Fibroblast of mammary gland (primary cell): ENCODE measurements around the gene TMED3.
A peak's percentile ranks its signal among the peaks of the same experiment; 100 is the strongest.

Source experiments
- DNase-seq: peaks from one replicate; pipeline ENCODE4 v3.0.0-alpha.2; 2010; ENCODE audit warnings: low read depth
- H3K4me3 ChIP-seq: 2 replicates; pipeline ENCODE4 v1.5.1; 2011; ENCODE audit warnings: low read depth, mild to moderate bottlenecking, low read length, moderate library complexity; ENCODE audit not compliant: control insufficient read depth
- CTCF ChIP-seq: conservative IDR thresholded peaks from 2 replicates; pipeline ENCODE4 v1.5.1; 2011; ENCODE audit warnings: low read depth, low read length, inconsistent platforms; ENCODE audit not compliant: control insufficient read depth, insufficient read depth

TMED3 gene

GRCh38 chr15:79299841-79300235 is 11.1 kb upstream of the TMED3 start:
- TF ChIP-seq CTCF, result no peak
- no peak for DNase-seq

DNA sequence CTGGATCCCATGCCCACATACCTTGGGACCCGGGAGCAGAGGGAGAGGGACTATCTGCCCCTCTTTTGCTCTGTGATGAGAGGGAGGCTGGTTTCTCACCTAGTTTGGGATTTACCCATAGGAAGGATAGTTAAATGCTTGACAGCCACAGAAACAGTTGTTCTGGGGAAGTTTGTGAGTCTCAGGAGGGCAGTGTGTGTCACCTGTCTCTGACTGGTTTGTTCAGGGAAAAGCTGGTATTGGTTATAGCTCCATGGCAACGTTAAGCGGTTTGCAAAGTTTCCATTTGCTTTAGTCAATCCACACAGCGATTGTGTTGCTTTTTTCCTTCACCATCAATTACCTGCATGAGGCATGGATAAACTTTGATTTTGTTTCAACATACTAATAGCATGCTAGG is 3.7 kb upstream of the TMED3 start:
- no peak for DNase-seq
- no peak for TF ChIP-seq CTCF
- H3K4me3 ChIP-seq, result no peak overlapping the region

More at GRCh38 chr15:79299841-79300235, 11.1 kb upstream of the TMED3 start:
- H3K4me3 ChIP-seq, result no peak overlapping the region

DNA sequence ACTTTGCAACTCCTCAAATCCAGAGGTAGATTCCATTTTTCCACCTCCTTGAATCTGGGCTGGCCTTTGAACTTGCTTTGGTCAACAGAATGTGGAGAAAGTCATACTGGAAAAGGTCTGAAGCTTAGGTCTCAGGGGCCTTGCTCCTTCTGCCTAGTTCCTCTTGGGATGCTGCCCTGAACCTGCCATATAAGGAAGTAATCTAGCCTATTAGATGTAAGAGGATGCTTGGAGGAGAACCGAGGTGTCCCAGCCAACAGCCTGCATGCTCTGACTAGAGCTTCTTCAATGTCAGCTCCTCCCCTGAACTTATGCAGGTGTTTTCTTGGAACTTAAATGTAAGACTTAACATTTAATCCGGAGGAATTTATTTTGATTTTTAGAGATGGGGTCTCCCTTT is 2.0 kb upstream of the TMED3 start:
- DNase-seq, result no peak
- TF ChIP-seq CTCF, result no peak
- H3K4me3 ChIP-seq, result no peak overlapping the region

GRCh38 chr15:79310612-79310984 is 314 bp upstream of the TMED3 start:
- TF ChIP-seq CTCF, result no peak
- peak; percentile 14 for DNase-seq
- peak overlapping the region; percentile 94 for H3K4me3 ChIP-seq

- no peak for TF ChIP-seq CTCF
- H3K4me3 ChIP-seq, result peak overlapping the region; percentile 94
- no peak for DNase-seq
Measured at GRCh38 chr15:79311901-79312553, 1.1 kb downstream of the TMED3 start.

DNA sequence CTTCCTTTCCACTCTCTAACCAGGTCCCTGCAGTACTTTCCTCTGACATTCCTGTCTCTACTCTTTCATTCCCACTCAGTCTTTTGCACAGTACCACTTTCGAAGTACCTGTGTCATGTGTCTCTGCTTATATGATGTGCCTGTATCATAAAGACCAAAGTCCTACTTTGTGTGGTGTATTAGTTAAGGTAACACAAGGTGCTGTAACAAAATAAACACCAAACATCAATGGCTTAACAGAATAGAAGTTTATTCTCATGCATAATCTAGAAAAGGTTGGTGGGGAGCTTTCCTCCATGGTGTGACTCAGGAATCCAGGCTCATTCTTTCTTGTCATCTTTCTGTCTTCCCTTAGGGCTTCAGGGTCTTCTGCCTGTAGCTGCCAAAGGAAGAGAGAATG is 3.3 kb downstream of the TMED3 start:
- H3K4me3 ChIP-seq, result no peak overlapping the region
- DNase-seq, result no peak
- no peak for TF ChIP-seq CTCF

DNA sequence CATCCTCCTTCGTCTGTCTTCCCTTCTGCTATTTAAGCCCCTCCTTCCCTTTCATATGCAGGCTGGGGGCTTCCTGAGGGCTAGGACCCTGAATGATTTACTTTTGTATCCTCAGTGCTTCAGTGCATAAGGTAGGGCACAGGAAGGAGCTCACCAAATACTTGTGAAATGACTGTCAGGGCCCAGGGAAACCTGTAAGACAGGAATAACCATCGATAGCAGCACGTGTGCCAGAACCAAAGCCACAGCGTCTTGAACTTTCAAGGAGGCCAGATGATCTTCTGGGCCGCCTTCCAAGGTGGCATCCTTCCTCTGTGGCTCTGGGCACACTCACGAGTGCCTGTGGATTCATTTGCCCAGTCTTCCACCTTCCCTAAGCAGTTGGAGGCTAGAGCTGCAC is 3.9 kb downstream of the TMED3 start:
- DNase-seq, result no peak
- TF ChIP-seq CTCF, result no peak
- no peak overlapping the region for H3K4me3 ChIP-seq
